ENCODE results near the gene SCRT2.

DNA sequence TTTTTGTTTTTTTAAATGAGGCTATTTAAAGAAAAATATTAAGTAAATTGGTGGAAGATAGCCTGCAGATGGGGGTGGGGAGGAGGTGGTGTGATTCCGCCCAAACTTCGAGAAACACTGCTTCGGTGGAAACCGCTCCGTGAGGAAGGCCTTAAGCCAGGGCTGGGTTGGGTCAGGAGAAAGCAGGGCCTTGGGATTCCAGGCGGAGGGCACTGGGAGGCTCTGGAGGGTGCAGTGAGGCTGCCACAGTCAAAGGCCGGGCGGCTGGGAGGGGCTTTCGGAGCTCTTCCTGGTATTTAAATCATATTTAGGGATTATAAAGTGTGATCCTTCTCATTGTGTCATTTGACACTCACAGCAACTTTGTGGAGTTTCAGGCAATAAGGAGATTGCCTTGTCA is 22.2 kb upstream of the SCRT2 start:
- no peak for TF ChIP-seq GATA2 (IDR thresholded peaks at IDR 0.05; ENCODE audit: low read depth, low read length)
- TF ChIP-seq GATA3 (IDR thresholded peaks at IDR 0.05; ENCODE audit: low read depth, low read length), result no peak

Measured in SH-SY5Y (cell line).